Measurements from ENCODE around the gene TCHH. TPM values are rescaled to one million over a fixed set of nuclear protein-coding genes. Genes with fewer than 3 reads are reported as not detected.
"Not testable (repeated sequence)": the region's sequence is repeated elsewhere in the genome, so short reads cannot be mapped to it uniquely, and the experiment has no call there.

The TCHH gene
- total RNA-seq, 1 donor from 2014 or later, result 0.20 TPM

DNA sequence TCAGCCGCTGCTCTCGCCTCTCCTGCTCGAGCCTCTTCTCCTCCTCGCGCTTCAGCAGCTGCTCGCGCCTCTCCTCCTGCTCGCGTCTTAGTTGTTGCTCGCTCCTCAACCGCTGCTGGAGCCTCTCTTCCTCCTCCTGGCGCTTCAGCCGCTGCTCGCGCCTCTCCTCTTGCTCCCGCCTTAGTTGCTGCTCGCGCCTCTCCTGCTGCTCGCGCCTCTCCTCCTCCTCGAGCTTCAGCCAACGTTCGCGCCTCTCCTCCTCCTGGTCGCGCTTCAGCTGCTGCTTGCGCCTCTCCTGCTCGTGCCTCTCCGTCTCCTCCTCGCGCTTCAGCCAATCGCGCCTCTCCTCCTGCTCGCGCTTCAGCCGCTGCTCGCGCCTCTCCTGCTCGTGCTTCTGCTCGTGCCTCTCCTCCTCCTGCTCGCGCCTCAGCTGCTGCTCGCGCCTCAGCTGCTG lies 3.7 kb downstream of the TCHH start:
- DNase-seq (ENCODE audit: low read depth in 2 of 2), result peak; percentile 28 to 57

DNA sequence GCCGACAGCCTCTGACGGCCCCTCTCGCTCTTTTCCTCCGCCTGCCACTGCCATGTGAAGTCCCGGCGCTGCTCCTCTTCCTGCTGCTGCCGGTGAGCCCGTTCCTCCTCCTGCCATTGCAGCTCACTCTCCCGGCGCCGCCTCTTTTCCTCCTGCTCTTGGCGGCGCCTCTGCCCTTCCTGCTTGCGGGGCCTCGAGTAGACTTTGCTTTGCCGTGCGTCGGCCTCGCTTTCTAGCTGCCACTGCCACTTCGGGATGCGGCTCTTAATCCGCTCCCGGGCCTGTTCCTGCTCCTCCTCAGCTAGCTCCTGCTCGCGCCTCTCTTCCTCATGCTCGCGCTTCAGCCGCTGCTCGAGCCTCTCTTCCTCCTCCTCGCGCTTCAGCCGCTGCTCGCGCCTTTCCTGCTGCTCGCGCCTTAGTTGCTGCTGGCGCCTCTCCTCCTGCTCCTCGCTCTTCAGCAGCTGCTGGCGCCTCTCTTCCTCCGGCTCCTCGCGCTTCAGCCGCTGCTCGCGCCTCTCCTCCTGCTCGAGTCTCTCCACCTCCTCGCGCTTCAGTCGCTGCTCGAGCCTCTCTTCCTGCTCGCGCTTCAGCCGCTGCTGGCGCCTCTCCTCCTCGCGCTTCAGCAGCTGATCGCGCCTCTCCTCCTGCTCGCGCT lies 4.3 kb downstream of the TCHH start:
- DNase-seq (ENCODE audit: low read depth in 2 of 2), result peak; percentile 35 to 59

DNA sequence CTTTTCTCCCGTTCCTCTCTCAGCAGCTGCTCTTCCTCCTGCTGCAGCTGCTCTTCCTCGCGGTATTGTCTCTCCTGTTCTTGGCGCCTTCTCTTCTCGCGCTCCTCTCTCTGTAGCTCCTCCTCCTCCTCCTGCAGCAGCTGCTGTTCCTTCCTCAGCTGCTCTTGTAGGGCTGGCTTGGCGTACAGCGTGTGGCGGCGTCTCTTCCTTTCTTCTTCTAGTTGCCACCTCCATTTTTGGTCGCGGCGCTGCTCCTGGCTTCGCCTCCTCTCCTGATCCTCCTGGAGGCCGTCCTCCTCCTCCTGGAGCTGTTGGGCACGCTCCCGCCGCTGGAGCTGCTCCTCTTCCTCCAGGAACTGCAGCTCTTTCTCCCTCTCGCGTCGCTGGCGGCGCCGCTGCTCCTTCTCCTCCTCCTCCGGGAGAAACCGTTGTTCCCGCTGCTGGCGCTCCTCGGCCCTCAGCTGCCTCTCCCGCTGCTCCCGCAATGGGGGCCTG lies 4.8 kb downstream of the TCHH start:
- peak in 1 of 2 donors; percentile 53 for DNase-seq (ENCODE audit: low read depth in 2 of 2)

DNA sequence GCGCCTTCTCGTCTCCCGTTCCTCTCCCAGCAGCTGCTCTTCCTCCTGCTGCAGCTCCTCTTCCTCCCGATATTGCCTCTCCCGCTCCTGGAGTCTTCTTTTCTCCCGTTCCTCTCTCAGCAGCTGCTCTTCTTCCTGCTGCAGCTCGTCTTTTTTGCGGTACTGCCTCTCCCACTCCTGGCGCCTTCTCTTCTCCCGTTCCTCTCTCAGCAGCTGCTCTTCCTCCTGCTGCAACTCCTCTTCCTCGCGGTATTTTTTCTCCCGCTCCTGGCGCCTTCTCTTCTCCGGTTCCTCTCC lies 5.3 kb downstream of the TCHH start:
- no peak for DNase-seq (ENCODE audit: low read depth in 2 of 2)

DNA sequence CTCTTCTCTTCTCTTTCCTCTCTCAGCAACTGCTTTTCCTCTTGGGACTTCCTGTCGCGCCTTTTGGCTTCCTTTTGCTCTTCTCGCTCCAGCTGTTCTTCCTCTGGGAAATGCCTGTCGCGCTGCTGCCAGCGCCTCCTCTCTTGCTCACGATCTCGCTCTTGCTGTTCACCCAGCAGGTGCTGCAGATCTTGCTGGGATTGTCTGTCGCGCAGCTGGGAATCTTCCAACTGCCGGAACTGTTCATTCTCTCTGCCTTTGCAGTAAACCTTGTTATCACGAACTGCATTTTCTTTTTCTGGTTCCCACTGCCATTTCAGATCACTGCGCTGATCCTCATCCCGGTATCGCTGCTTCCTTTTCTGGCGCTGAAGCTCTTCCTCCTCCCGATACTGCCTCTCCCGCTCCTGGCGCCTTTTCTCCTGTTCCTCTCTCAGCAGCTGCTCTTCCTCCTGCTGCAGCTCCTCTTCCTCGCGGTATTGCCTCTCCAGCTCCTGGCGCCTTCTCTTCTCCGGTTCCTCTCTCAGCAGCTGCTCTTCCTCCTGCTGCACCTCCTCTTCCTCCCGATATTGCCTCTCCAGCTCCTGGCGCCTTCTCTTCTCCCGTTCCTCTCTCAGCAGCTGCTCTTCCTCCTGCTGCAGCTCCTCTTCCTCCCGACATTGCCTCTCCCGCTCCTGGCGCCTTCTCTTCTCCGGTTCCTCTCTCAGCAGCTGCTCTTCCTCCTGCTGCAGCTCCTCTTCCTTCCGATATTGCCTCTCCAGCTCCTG lies 5.8 kb downstream of the TCHH start:
- DNase-seq (ENCODE audit: low read depth in 2 of 2), result peak; percentile 2 to 7

DNA sequence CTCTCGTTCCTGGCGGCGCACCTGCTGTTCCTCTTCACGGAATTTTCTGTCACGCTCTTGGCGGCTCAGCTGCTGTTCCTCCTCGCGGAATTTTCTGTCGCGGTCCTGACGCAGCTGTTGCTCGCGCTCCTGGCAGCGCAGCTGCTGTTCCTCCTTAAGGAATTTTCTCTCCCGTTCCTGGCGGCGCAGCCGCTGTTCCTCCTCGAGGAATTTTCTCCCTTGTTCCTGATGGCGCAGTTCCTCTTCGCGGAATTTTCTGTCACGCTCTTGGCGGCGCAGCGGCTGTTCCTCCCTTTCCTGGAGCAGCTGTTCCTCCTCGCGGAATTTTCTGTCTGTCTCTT lies 6.4 kb downstream of the TCHH start:
- DNase-seq (ENCODE audit: low read depth in 2 of 2), result peak in 1 of 2 donors; percentile 1

DNA sequence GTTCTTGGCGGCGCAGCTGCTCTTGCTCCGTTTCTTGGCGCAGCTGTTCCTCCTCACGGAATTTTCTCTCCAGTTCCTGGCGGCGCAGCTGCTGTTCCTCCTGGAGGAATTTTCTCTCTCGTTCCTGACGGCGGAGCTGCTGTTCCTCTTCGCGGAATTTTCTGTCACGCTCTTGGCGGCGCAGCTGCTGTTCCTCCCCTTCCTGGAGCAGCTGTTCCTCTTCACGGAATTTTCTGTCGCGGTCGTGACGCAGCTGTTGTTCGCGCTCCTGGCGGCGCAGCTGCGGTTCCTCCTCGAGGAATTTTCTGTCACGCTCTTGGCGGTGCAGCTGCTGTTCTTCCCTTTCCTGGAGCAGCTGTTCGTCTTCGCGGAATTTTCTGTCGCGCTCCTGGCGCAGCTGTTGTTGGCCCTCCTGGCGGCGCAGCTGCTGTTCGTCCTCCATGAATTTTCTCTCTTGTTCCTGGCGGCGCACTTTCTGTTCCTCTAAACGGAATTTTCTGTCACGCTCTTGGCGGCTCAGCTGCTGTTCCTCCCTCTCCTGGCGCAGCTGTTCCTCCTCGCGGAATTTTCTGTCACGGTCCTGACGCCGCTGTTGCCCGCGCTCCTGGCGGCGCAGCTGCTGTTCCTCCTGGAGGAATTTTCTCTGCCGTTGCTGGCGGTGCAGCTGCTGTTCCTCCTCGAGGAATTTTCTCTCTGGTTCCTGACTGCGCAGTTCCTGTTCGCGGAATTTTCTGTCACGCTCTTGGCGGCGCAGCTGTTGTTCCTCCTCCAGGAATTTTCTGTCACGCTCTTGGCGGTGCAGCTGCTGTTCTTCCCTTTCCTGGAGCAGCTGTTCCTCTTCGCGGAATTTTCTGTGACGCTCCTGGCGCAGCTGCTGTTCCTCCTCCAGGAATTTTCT lies 7.0 kb downstream of the TCHH start:
- peak; percentile 52 to 61 for DNase-seq (ENCODE audit: low read depth in 2 of 2)

DNA sequence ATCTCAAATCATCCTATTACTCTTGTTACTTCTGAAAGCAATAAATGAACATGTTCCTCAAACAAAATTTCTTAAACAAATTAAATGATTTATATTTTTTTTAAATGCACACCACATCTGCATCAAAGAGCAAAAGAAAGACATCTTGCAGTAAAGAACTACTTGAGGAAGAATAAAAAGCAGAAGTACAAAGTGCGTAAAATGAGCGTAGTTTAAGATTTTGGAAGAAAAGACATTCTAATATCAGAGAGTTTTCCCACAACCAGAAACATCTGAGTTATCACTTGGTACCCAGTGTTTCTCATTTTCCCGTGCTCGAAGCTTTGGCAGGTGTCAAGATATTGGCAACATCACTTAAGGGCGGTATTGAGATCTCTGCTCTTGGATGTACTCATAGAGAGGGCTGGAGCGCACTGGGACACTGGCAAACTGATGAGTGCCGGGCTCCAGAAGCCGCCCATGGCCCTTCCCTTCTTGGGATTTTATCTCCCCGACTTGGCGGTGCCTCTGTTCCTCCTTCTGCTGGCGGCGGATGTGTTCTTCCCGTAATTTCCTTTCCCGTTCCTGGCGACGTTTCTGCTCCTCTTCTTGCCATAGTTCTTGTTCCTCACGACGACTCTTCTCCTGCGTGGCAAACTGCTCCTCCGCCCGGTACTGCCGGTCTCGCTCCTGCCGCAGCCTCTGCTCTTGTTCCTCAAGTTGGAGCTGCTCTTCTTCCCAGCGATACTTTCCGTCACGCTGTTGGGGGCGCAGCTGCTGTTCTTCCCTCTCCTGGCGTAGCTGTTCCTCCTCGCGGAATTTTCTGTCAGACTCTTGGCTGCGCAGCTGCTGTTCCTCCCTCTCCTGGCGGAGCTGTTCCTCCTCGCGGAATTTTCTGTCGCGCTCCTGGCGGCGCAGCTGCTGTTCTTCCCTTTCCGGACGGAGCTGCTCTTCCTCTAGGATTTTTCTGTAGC lies 7.9 kb downstream of the TCHH start:
- DNase-seq (ENCODE audit: low read depth in 2 of 2), result no peak

DNA sequence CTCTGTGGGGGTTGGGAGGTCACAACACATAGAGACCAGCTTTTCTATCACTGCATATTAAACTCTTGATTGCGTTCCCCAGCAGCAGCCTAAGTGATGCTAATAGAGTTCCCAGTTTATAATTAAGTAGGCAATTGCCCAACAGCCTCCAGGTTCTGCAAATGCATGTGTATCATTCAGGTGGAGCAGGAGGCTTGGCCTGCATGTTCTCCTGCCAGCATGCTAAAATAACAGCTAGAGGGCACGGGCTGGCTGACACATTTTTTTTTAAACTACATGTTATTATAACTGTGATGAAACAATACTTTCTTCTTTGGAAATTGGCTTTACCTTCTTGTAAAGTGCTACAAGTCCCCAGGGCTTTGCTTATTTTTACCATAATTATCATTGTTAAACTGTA lies 10.4 kb downstream of the TCHH start:
- no peak for DNase-seq (ENCODE audit: low read depth in 2 of 2)

DNA sequence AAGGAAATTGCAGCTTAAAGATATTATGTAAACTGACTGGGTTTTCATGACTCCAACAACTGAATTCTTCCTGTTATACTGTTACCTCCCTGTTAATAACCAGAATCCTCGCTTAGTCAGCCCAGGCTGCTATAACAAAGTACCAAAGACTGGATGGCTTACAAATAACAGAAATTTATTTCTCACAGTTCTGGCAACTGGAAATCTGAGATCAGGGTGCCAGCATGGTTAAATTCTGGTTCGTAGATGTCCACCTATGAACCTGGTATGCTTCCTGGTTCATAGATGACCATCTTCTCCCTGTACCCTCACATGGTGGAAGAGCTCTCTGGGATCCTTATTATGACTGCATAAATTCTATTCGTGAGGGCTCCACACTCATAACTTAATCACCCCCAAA lies 18.3 kb downstream of the TCHH start:
- DNase-seq (ENCODE audit: low read depth in 2 of 2), result no peak

DNA sequence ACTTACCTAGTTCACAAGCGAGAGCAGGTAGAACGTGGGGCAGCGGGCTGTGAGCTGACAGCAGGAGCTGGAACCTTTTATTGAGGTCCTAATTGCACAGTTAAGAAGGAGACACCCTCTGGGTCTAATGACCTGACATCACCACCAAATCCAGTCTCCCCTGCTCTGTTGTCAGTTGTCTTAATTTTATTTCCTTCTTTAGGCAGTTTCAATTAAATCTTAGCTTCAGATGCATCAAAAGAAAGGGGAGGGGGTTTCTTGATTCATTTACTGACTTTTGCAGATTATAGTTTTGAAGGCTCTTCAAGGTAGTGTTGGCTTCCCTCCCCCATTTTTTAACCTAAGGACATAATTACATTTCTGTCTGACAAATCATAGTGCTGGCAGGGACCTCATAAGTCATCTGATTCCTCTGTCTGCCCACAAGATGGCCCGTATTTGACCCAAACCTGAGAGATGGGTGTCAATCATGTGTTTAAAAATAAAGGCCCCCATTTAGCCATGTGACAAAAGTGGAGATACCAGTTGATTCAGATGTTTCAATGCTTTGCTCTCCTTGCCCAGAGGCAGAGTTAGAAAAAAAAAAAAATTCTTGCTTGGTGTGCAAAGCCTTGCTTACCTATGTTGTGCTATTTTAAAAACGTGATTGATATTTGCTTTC lies 26.1 kb downstream of the TCHH start, which contains the start of gene TCHHL1:
Gene TCHHL1, minus strand, starts transcription at position 51 of the 661 bp plus-strand sequence. CDS start 921 bp downstream, outside the sequence.
- no peak for DNase-seq (ENCODE audit: low read depth in 2 of 2)

DNA sequence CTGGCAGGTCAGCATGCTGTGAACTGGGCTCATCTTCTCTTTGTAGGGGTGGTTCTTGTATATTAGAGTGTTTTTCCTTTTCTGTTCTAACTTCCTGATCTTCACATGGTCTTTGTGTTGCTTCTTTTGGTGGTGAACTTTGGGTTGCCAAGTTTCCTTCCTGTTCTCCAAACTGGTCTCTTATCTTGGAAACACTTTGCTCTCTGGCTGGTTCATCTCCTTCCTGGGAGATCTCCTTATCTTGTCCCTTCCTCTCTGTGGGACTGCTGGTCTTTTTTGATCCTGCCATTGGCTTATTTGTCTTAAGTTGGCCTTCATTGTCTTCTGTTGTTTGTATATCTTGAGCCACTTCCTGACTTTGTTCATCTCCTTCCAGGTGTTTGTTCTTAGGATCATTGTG lies 28.5 kb downstream of the TCHH start:
- no peak for DNase-seq (ENCODE audit: low read depth in 2 of 2)

DNA sequence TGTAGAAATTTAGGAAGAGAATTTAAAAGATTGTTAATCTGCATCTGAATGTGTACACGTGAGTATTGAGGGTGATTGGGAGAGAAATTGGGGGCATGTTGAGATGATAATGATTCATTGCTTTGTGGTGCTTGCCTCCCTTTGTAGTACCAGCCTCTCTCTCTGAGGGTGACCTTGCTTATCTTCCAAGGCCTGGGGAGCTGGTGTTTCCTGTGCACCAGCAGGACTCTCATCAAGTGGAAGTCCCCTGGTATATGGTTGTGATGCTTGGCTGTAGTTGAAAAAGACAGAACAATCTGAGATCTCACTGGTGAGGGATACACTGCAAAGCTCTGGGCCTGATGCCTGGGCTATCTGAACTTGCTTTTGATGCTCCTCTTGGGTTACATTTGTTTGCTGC lies 30.4 kb downstream of the TCHH start:
- no peak for DNase-seq (ENCODE audit: low read depth in 2 of 2)

DNA sequence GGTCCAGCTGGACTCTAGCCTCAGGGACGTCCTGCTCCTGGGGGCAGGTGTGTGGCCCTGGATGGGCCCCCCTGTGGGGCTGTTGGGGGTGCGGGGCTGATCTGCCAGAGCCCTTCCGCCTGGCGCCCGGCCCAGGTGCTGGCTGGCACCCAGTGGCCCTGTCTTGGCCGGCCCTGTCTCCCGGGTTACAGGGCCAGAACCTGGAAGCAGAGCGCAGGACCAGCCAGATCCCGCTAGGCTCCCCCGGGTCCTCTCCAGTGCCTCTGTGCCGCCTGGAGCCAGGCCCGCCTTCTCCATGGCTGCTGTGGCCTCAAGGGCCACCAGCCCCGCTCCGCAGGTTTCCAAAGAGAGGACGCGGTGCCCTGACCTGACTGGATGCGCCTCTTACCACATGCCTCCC lies 34.2 kb downstream of the TCHH start:
- not testable (repeated sequence) for DNase-seq (ENCODE audit: low read depth in 2 of 2)

DNA sequence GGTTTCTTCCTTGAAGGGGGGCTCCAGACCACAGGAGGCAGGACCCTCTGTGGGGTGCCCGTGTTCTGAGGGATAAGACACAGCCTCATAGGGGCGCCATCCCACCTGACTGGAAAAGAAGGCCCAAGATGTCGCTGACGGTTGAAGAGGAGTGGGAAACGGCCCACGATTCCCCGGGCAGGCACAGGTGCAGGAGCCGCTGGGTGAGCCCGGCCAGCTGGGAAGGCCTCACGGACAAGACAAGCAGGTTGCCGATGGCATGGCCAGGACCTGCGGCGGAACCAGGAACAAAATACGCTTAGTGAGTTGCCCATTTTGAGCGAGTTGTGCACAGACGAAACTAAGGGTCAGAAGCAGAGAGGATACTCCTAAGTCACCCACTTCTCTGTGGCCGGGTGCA lies 34.8 kb downstream of the TCHH start:
- DNase-seq (ENCODE audit: low read depth in 2 of 2), result not testable (repeated sequence)

DNA sequence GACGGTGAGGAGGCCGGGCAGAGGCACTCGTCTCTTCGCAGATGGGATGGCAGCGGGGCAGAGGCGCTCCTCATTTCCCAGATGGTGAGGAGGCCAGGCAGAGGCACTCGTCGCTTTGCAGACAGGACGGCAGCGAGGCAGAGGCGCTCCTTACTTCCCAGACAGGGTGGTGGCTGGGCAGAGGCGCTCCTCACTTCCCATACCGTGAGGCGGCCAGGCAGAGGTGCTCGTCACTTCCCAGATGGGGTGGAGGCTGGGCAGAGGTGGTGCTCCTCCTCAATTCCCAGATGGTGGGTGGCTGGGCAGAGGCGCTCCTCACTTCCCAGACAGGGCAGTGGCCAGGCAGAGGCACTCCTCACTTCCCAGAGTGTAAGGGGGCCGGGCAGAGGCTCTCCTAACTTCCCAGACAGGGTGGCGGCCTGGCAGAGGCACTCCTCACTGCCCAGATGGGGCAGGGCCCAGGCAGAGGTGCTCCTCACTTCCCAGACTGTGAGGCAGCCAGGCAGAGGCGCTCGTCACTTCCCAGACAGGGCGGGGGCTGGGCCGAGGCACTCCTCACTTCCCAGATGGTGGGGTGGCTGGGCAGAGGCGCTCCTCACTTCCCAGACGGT lies 36.3 kb downstream of the TCHH start:
- DNase-seq (ENCODE audit: low read depth in 2 of 2), result no peak

DNA sequence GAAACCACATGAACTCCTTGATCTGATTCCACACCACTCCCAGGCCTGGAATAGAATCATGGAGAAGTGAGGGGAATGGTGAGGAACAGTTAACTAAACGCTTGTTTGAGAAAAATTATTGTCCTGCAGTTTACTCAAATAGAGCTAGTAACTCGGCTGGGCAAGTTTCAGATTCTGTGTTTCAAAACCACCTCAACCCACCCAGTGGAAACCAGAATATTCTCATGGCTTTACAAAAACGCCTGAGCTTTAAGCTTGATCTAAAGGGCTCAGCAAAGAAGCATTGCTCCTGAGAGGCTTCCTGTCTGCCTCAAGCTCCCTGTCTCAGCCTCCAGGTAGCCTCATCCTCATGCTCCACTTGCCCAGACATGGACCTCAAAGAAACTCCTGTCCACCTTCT lies 42.9 kb downstream of the TCHH start:
- DNase-seq (ENCODE audit: low read depth in 2 of 2), result no peak

DNA sequence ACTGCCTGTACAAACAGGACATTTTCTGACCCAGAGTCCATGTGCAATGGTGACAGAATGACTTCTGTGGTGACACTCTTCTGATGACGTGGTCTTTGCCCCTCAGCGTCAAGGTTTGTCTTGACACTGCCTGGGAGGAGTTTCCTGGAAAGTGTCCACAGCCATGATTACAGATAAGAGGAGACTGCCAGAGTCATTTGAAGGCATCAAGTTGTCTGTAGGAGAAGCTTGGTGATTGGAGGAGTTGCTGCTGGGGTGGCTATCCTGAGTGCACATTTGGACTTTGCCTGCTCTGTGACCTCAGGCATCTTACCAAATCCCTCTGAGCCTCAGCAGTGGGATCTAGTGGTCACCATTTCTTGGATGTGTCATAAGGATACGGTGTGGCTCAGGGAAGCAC lies 44.1 kb downstream of the TCHH start:
- DNase-seq (ENCODE audit: low read depth in 2 of 2), result no peak

DNA sequence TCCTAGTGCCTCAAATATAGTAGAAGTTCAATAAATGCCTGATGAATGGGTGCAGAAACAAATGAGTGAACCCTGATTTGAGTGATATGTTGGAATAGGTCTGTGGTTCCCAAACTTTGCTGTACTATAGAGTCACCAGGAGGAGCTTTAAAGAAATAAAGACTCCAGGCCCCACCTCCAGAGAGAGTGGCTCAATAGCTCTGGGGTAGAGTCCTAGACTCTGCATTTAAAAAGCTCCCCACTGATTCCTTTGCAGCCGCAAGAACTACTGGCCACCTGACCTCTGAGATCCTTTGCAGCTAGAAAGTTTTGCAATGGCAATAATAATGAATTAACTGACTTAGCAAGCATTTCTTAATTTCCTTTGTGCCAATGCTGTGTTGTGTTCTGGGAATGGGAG lies 47.3 kb downstream of the TCHH start:
- DNase-seq (ENCODE audit: low read depth in 2 of 2), result no peak

DNA sequence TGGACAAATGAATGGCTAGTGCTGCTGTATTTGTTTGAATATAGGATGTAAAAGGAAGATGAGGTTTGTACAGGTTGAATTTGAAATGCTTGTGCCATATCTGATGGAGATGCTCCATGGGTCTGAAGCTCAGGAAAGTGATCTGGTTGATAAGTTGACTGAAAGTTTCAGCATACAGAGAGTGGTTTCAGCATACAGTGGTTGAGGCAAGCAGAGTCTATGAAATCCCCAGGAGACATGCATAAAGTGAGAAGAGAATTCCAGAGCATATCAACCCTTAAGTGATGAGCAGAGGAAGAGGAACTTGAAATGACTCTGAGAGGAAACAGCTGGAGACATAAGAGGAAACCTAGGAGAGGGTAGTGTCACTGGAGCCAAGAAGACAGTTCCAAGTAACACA lies 48.1 kb downstream of the TCHH start:
- no peak for DNase-seq (ENCODE audit: low read depth in 2 of 2)

Measured in lung microvascular endothelial cell (primary cell).